Left renal cortex interstitium (tissue), 4 donors: Measurements from ENCODE around the gene NCKAP1. TPM values are rescaled to one million over a fixed set of nuclear protein-coding genes. Genes with fewer than 3 reads are reported as not detected.
"Not testable (repeated sequence)": the region's sequence is repeated elsewhere in the genome, so short reads cannot be mapped to it uniquely, and the experiment has no call there.

Experiments used
- DNase-seq, 4 donors: peaks; one replicate each; pipeline ENCODE4 v3.0.0-alpha.2; 2013; ENCODE audit warnings: low read depth in 4 of 4, low spot score in 2 of 4, missing footprints in 1 of 4
- polyA plus RNA-seq, 4 donors: library from polyadenylated mRNA; unstranded; fragments of 120-200 nt; gene quantifications; one replicate each; pipeline ENCODE4 v1.2.1, GENCODE V29; 2013; ENCODE audit not compliant: insufficient read length in 4 of 4

NCKAP1 gene
- polyA plus RNA-seq, 4 donors: 109 to 142 (median 130) TPM

DNA sequence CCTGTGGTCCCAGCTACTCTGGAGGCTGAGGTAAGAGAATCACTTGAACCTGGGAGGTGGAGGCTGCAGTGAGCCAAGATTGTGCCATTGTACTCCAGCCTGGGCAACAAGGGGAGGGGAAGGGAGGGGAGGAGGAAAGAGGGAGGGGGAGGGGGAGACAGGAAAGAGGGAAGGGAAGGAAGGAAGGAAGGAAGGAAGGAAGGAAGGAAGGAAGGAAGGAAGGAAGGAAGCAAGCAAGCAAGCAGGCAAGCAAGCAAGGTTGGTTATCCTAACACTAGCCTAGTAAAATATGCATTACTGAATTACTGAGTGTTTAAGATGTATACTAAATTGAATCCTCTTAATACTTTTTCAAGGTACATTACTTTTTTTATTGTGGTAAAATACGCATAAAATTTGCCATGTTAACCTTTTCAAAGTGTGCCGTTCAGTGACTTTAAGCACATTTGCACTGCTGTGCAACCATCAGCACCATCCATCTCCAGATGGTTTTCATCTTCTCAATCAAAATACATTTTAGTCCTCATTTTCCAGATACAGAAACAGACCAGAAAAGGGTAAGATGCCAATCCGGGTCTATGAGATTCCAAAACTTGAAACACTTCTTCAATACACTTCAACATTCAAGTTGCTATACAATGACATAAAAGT, 28.9 kb downstream of the NCKAP1 start:
- no peak for DNase-seq

DNA sequence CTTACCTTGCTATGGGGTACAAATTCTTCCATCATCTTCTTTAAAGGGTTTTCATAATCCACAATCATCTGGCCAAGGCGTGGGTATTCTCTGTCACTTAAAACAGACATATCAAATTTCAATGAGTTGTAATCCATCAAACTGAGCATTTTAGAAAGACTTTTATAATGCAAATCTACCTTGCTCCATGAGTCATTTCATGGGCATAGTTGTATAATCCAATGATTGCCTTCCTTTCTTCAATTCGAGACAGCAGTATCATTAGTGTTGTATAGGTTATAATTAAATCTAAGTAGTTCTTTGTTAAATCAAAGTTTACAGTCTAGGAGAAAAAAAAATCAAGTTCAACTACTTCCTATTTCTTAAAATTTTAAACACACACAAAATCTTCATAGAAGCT, 36.3 kb downstream of the NCKAP1 start:
- DNase-seq: no peak

- peak in 1 of 4 donors; percentile 2 for DNase-seq
Observed at GRCh38 chr2:183000846-183001245, 37.4 kb downstream of the NCKAP1 start.

DNA sequence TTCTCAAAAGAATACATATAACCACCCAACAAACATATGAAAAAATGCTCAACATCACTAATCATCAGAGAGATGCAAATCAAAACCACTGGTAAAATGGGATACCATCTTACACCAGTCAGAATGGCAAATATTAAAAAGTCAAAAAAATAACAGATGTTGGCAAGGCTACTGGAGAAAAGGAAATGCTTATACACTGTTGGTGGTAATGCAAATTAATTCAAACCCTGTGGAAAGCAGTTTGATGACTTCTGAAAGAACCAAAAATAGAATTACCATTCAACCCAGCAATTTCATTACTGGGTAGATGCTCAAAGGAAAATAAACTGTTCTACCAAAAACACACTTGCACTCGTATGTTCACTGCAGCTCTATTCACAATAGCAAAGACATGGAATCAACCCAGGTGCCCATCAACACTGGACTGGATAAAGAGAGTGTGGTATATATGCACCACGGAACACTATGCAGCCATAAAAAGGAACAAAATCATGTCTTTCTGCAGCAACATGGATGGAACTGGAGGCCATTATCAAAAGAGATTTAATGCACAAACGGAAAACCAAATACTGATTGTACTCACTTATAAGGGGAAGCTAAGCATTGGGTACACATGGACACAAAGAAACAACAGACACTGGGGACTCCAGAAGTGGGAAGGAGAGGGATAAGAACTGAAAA, 38.8 kb downstream of the NCKAP1 start:
- DNase-seq: no peak

DNA sequence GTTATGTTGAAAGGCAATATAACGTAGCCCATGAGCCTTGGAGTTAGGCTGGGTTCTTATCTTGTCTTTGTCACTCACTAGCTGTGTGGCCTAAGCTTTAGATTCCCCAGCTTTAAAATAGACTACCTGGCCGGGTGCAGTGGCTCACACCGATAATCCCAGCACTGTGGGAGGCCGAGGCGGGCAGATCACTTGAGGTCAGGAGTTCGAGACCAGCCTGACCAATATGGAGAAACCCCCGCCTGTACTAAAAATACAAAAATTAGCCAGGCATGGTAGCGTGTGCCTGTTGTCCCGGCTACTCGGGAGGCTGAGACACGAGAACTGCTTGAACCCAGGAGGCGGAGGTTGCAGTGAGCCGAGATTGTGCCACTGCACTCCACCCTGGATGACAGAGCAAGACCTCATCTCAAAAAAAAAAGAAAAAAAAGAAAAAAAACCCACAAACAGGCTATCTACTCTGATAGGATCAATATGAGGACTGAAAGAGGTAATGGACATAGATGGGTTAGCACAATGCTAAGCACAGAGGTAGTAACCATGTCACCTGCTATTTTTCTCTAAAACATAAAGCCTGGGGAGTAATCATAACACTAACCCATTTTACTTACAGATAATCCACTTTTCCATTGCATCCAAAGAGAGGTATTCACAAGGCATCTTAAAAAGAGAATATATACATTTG, 43.9 kb downstream of the NCKAP1 start:
- no peak for DNase-seq

GRCh38 chr2:182982941-182983340, 55.3 kb downstream of the NCKAP1 start:
- no peak for DNase-seq

- not testable (repeated sequence) for DNase-seq
Observed at GRCh38 chr2:182981475-182981874, 56.8 kb downstream of the NCKAP1 start.

GRCh38 chr2:182980652-182981051, 57.6 kb downstream of the NCKAP1 start:
- no peak for DNase-seq

- DNase-seq: peak in 2 of 4 donors; percentile 19 to 20
Observed at GRCh38 chr2:182980115-182980514, 58.1 kb downstream of the NCKAP1 start.

DNA sequence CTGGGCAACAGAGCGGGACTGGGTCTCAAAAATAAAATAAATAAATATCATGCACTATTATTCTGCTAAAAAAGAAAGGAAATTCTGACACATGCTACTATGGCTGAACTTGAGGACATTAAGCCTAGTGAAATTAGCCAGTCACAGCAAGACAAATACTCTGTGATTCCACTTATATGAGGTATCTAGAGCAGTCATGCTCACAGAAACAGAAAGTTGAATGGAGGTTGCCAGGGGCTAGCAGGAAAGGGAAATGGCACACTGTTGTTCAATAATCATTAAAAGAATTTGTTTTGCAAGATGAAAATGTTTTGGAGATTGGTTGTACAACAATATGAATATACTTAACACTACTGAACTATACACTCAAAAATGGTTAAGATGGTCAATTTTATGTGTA, 60.8 kb downstream of the NCKAP1 start:
- DNase-seq: no peak

- no peak for DNase-seq
Observed at GRCh38 chr2:182973441-182974352, 64.6 kb downstream of the NCKAP1 start.

GRCh38 chr2:182972548-182972942, 65.7 kb downstream of the NCKAP1 start:
- DNase-seq: no peak

DNA sequence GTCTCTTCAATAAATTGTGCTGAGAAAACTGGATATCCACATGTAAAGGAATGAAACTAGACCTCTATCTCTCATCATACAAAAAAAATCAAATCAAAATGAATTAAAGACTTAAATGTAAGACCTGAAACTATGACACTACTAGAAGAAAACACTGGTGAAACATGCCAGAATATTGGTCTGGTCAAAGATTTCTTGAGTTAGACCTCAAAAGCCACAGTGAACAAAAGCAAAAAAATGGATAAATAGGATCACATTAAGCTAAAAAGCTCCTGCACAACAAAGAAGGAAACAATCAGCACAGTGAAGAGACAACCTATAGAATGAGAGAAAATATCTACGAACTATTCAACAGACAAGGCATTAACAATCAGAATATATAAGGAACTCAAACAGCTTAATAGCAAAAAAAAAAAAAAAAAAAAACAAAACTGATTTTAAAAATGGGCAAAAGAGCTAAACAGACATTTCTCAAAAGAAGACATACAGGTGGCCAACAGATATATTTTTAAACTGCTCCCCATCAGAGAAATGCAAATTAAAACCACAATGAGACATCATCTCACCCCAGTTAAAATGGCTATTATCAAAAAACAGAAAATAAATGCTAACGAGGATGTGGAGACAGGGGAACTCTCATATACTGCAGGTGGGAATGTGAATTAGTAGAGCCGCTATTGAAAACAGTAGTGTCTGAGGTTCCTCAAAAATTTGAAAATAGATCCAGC, 66.3 kb downstream of the NCKAP1 start:
- no peak for DNase-seq

GRCh38 chr2:182970486-182970885, 67.8 kb downstream of the NCKAP1 start:
- DNase-seq: no peak

DNA sequence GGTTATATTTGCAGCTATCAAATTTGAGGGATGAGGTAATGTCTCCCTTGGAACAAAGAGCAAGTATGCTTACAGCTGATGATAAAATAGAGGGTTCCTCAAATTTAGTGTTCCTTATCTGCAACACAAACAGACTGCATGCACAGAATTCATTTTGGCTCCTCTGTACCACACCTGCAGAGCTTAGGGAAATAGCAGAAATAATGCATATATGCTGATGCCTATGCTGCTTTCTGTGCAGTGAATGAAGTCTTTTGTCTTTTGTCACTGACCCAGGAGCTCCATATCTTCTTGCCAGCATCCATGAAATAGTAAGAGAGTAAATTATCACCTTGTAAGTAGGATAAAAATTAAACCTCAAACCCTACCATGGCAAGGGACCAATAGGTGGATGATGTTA, 69.8 kb downstream of the NCKAP1 start:
- no peak for DNase-seq

DNA sequence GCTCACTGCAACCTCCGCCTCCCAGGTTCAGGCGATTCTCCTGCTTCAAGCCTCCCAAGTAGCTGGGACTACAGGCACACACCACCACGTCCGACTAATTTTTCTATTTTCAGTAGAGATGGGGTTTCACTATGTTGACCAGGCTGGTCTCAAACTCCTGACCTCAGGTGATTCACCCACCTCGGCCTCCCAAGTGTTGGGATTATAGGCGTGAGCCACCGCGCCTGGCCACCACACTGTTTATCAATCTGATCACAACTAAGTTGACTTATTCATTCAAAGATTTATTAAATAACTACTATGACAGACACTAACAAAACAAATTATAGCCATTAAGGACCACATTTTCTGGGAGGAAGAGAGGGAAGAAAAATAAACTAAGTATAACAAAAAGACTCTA, 71.9 kb downstream of the NCKAP1 start:
- not testable (repeated sequence) for DNase-seq

DNA sequence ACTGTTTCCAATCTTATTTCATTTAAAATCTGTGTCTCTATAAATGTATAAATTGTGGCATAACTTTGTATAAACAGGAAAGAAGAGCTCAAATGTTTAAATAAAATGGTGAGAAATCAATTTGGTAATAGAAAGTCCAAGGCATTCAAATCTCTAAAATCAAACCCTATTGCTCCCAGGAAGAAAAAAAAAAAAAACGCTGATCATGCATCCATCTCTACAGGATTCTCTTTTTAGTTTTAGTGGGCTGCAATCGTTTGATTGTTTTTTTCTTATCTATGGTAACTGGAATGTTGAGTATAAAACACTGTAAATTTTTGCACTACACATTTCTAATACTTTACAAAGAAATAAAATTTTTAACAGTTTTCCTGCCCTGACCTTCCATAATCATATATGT, 75.6 kb downstream of the NCKAP1 start:
- DNase-seq: no peak

DNA sequence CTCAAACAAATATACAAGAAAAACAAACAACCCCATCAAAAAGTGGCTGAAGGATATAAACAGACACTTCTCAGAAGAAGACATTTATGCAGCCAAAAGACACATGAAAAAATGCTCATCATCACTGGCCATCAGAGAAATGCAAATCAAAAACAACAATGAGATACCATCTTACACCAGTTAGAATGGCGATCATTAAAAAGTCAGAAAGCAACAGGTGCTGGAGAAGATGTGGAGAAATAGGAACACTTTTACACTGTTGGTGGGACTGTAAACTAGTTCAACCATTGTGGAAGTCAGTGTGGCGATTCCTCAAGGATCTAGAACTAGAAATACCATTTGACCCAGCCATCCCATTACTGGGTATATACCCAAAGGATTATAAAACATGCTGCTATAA, 77.4 kb downstream of the NCKAP1 start:
- DNase-seq: not testable (repeated sequence)

- no peak for DNase-seq
Observed at GRCh38 chr2:182954789-182955188, 83.5 kb downstream of the NCKAP1 start.
